HUDEP-2 (cell line): Measurements from ENCODE around the gene AQP11.
"Not testable (repeated sequence)": the region's sequence is repeated elsewhere in the genome, so short reads cannot be mapped to it uniquely, and the experiment has no call there.

Experiments
- DNase-seq, 76 experiments: peaks; one replicate each; lab custom pipeline; 2025; ENCODE audit not compliant: unreplicated experiment in 76 of 76; lab: John Stamatoyannopoulos, UW

Gene AQP11

DNA sequence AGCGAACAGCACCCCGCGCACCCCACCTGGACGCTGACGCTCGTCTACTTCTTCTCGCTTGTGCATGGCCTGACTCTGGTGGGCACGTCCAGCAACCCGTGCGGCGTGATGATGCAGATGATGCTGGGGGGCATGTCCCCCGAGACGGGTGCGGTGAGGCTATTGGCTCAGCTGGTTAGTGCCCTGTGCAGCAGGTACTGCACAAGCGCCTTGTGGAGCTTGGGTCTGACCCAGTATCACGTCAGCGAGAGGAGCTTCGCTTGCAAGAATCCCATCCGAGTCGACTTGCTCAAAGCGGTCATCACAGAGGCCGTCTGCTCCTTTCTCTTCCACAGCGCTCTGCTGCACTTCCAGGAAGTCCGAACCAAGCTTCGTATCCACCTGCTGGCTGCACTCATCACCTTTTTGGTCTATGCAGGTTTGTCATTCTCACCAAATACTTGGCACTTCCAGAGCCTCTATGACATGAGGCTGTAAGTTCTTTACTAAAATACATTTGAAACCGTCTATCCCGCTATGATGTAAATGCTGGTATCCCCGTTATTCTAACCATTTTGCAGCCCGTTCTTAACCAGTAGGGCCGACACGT lies 535 bp downstream of the AQP11 start:
- DNase-seq = peak in 8 of 76 experiments; percentile 2 to 49 (median 18)

DNA sequence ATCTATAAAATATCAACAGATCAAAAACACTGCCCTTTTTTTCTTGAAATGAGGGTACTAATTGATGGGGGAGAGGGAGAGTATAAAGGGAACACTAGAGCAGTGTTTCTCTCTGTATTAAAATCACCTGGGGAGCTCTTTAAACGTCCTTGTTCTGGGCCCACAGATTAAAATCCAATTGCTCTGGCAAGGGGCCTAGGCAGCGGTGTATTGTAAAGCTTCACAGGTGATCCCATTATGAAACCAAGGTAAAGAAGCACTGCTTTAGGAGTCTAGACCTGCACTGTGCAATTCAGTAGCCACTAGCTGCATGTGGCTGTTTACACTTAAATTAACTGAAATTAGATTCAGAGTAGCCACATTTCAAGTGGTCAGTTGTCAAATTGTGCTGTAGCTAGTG lies 3.0 kb downstream of the AQP11 start:
- DNase-seq = no peak

DNA sequence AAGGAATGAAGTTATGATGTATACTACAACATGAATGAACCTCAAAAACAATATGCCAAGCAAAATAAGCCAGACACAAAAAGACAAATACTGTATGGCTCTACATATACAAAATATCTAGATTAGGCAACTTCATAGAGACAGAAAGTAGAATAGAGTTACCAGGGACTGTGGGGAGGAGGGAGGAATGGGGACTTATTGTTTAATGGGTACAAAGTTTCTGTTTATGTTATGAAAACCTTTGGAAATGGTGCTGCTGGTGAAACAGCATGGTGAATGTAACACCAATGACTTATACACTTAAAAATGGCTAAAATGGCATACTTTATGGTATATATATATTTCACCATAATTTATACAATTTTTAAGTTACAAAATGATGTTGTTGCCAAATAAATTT lies 4.1 kb downstream of the AQP11 start:
- DNase-seq = no peak

DNA sequence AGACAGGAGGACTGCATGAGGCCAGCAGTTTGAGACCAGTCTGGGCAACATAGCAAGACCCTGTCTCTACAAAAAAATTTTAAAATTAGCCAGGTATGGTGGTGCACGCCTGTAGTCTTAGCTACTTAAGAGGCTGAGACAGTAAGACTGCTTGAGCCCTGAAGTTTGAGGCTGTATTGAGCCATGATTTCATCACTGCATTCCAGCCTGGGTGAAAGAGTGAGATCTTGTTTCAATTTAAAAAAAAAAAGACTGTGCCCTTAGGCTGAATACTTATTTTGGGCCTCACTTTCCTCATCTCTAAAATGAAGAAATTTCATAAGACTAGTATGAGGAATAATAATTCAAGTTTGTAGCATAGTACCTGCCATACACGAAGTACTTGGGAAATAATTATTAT lies 6.9 kb downstream of the AQP11 start:
- DNase-seq = no peak

DNA sequence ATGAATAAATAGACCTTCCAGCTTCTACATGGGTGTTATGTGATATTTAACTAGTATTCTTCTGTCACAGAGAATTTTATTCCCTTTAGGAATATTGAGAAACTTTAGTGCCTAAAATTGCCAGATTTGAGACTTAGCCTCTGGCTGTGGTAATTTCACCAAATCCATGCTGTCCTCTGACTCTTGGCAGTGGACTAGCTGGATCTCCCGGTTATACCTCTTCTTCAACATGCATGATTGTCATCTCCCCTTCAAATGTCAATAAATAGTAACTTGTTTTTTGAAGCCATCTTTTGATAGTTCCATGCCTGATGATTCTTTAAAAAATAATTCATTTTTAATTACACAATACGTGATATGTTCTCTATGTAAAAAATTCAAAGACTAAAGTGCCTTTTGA lies 8.4 kb downstream of the AQP11 start:
- DNase-seq = no peak

DNA sequence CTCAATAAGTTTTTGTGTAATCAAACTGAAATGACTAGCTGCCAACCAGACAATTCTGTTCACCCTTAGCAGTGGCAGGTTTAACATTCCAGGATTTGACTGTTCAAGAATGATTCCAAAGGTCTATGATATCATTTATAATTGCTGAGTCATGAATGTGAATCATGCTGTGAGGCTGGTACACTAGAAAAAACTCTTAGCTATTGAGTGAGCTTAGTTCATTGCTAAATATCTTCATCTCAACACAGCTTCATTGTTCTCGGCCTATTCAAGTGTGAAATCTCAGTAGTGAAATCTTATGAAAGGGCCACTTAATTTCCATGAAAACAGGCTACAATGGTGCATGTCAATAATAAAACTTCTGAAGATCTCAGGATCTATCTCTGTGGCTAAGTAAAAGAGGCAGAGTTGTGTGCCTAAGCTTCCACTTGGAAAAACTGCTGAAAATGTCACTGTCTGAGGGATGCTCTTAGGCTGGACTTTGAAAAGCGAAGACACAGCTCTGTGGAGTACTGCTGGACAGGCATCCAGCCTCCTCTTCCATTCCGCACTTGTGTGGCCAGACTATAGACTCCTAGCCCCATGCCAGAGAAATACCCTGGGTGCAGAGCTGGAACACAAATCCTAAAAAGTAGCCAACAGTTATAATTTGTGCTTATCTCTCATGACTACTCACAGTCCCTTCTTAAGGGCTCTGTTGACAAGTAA lies 12.8 kb downstream of the AQP11 start:
- DNase-seq = peak in 2 of 76 experiments; percentile 10 to 14

DNA sequence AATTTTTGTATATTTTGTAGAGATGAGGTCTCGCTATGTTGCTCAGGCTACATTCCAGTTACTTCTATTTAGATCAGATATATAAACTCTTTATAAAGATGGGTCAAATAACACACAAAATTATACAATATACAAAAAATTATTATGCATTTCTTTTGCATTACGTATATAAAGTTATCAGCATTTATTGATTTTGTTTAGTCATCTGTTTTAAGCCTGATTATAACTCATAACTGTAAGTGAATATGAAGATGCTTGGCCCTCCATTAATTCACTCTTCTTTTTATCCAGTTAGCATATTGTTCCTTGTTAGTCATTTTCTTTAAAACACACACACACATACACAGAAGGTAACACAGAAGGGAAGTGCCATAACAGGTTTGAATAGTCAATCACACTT lies 14.5 kb downstream of the AQP11 start:
- DNase-seq = no peak

DNA sequence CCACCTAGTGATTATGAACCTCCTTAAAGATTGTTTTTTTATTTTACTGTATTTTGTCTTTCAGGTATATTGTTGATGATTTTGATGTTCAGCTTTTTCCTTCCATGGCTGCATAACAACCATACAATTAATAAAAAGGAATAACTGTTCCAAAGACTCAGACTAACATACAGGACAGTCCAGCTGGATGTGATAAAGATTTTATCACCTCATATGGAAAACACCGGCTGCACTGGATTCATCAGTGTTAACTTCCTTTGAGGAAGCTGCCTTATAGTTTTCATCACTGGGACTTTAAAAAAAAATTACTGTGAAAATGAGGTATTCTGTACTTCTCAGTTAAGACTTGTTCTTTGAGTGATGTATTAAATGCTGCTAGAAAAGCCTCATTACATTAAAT lies 19.5 kb downstream of the AQP11 start:
- no peak for DNase-seq

DNA sequence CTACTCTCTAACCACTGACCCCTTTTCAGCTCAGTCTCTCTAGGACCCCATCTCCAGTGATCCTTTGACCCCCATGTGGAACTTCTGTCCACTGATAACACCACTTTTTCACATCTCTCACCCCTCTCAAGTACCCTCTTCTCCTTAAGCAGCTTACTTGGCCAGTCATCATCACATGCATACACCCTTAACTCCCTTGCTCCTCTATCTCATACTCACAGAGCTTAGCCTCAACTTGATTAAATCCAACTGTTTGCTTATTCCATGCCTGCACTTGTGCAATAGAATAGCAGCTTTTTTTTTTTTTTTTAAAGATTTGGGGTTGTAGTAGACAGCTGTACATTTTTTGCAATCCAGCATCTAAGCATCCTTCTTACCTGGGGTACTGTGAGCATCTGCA lies 22.2 kb downstream of the AQP11 start:
- DNase-seq = peak in 8 of 76 experiments; percentile 8 to 24 (median 12)

DNA sequence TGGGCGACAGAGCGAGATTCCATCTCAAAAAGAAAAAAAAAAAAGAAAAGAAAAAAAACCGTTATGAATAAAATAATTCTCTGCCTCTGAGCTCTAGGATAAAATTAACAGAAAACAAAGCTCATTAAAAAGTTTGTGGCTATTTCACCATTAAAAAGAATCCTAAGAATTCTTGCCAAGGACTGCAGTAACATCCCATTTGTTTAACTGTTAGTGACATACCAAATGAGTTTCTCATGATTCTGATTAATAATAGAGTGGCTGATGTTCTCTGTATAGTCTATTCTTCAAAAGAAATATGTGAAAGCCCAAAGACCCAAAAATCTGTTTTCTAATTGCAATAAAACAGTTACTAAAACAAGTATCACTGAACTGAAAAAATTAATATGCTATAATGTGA lies 28.1 kb downstream of the AQP11 start:
- no peak for DNase-seq

DNA sequence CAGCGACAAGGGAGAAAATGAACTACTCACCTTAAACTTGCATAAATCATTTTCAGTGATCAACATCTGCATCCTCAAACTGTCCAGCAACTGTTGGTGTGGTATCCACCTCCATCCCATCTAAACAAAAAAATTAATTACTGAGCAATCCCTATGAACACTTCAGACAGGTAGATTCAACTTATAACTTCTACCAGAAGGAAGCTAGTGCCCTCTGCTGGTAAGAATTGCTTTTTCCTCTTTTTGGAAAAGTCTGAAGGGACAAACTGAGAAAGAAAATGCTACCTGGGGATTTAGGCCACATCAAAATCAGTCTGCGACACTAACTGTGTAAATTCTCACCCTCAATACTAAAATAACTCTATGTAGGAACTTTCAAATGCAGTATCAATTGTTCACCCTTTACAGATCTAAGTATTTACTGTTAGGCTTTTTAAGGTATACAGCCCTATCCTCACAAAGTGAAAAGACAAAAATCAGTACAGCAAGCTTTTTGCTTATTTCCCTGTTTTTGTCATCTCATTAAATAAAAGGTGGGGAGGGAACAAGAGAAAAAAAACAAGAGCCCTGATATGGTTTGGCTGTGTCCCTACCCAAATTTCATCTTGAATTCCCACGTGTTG lies 29.9 kb downstream of the AQP11 start:
- peak in 25 of 76 experiments; percentile 10 to 58 (median 28) for DNase-seq

DNA sequence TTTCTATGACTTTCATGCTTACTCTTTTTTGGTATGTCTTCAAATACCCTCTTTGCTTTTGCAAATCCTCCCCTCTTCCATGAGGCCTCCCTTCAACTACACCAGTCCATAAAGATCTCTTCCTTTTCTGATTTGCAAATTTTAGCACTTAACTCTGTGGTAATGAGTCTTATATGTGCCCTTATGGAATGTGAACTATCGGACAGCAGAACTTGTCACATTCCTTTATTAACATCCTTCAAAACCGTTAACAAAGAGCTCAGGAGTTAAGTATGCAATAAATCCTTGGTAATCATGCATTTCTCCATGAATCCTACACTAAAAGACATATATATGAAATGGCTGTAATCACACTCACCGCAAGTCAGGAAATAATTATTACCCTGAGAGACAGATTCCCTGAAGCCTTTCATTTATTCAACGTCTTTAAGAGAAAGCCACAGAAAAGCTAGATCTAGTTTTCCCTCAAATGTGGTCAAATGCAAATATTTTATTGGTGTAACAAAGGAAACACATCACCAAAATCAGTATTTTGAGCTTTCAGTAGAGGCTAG lies 40.5 kb downstream of the AQP11 start:
- DNase-seq = no peak

DNA sequence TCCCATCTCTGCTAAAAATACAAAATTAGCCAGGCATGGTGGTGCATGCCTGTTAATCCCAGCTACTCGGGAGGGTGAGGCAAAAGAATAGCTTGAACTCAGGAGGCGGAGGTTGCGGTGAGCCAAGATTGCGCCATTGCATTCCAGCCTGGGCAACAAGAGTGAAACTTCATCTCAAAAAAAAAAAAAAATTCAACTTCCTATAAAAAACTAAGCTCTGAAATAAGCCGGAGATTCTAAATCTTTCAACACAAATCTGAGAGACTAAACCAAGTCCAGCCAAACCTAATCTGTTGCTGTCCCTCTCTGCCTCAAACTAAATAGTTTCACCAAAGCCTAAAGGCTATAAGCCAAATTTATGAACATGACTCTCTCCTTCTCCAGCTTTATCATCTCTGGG lies 44.2 kb downstream of the AQP11 start:
- DNase-seq = not testable (repeated sequence)

DNA sequence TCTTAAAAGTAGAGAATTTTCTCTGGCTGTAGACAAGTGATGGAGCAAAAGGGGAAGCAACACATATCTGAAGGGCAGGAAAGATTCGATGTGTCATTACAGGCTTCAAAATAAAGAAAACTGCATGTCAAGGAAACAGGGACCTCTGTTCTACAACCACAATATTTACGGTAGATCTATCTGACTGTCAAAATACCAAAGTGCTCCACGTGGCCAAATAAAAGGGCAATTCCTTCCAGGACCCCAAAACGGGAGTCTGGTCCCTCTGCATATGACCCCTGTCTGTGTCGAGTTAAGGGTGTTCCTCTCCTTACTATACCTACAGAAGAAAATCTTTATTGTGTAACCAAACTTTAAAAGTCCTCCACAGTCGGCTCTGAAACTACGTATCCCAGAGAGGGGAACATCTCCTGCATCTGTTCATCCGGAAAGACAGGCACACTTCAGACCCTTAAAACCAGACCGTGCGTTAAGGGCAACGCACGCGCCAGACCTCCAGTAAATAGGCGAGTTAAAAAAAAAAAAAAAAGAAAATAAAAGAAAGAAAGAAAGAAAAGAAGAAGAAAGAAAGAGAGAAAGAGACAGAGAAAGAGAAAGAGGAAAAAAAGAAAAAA lies 47.1 kb downstream of the AQP11 start:
- DNase-seq = peak in 10 of 76 experiments; percentile 8 to 38 (median 16)

DNA sequence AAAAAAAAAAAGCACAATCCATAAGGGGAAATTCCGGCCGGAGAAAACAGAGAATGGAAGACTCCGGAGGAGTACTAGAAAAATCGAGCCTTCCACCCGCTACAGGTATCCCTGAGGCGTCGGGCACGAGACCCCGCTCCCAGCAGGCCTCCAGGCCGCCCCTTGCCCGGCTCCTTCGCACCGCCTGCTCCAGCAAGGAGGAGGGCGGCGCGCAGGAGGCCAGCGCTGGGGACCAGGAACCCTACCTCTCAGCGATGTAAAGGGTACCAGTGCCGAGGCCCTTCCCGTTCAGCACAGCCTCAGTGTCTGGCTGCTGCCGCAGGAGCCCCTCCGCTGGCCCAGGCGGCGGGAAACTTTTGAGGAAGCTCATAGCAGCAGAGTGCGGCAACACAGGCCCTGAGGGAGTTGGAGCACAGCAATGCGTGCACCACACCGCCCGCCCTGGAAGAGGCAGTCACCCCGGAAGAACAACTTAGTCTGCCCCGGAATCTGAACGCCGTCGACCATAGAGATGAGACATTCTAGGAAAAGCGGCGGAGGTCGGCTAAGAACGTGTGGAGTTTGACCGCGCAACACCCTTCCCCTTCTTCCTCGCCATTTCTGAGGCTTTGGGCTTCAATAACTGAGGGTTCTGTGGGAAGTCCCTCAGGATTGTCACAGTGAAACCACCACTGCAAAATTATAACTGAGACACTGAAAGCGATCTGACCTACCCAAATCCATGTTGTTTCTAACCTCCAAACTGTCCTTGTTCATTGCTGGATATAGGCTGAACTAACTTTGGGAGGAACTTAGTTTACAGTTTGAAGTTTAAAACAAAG lies 47.8 kb downstream of the AQP11 start, which contains the start of gene CLNS1A:
Gene CLNS1A (minus strand): TSS at position 450 of the 821 bp plus-strand sequence. CDS start 80 bp downstream, at position 370.
- DNase-seq = peak in 75 of 76 experiments; percentile 26 to 89 (median 75)

DNA sequence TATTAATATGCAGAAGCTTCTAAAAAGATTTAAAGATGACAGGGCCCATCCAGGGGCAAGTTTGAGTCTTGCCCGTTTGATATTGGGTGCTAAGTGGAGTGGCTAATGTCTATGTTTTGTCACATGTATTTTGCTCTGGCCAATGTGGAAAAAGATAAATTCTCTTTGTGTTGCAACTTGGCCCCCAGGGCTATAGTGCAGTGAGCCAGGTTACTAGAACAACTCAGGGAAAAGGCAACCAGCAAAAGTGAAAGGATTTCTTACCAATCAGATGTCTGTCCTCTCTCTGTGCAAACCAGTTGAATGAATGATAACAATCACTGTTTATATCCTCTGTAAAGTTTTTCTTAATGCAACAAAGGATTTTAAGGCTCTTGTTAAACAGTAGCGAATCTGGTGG lies 52.5 kb downstream of the AQP11 start:
- no peak for DNase-seq

DNA sequence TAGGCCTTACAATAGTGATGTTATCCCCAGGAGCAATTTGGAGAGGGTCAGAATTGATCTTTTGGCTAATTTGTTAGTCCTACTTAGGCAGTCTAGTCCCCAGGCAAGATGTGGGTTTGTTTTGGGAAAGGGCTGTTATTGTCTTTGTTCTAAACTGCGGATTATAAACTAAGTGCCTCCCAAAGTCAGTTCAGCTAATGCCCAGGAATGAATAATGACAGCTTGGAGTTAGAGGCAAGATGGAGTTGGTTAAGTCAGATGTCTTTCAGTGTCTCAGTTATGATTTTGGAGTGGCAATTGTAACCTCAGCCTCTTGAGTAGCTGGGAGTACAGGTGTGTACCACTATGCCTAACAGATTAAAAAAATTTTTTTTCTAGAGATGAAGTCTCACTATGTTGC lies 55.1 kb downstream of the AQP11 start:
- no peak for DNase-seq

DNA sequence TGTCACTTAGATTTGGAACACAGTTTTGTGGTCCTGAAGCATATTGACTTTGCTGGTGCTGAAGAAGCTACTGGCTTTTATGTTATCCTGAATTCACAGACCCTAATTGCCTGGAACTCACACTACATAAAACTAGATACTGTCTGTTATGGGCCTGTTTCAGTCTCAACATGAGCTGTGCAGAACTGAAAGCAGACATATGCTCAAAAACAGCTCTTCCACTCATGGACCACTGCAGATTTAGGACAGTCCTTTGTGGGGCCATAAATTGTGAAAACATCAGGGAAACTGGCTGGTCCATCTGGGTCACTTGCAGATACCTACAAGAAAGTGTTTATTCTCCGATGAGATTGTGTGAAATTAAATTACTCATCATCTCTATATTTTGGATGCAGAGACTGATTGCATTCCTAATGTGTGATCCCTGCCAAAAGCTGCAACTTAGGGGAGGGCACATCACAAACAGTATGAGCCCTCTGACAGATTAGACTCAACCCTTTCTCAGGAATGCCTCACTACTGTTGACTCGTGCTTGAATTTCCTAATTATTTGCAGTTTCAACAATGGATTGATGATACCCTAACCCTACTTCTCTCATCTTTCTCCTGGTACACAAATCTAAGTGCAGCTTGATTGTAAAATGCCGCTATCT lies 58.0 kb downstream of the AQP11 start:
- DNase-seq = no peak

DNA sequence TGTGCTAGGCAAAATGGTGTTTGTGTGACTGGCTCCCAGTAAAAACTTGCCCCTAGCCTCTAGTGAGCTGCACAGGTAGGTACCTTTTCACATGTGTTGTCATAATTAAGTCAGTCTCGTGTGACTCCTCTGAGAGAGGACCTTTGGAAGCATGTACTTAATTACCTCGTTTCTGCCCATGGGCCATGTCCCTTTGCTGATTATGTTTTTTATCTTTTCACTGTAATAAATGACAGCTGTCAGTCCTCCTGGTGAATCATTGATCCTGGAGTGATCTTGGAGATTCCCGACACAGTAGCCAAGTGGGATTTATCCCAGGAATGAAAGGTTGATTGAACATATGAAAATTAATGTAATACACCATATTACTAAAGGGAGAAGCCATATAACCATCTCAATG lies 60.4 kb downstream of the AQP11 start:
- DNase-seq = no peak
